Activated T-cell treated with anti-CD3 and anti-CD28 coated beads for 4 hours (primary cell): Measurements from ENCODE around the gene PPP3R1.

ENCODE experiments used
- DNase-seq: peaks from one replicate; pipeline ENCODE4 v3.0.0-alpha.2; 2020

PPP3R1 gene

GRCh38 chr2:68256093-68256450, 3.7 kb upstream of the PPP3R1 start:
- DNase-seq = no peak

GRCh38 chr2:68253219-68254068, 1.1 kb upstream of the PPP3R1 start:
- peak; percentile 19 for DNase-seq

GRCh38 chr2:68251855-68252399, 405 bp downstream of the PPP3R1 start:
- peak; percentile 54 for DNase-seq

- DNase-seq = peak; percentile 58
Measured at GRCh38 chr2:68251187-68251854, 1.0 kb downstream of the PPP3R1 start.

GRCh38 chr2:68250652-68251186, 1.6 kb downstream of the PPP3R1 start:
- no peak for DNase-seq

- DNase-seq = no peak
Measured at GRCh38 chr2:68250196-68250595, 2.1 kb downstream of the PPP3R1 start.

- DNase-seq = no peak
Measured at GRCh38 chr2:68248806-68249205, 3.5 kb downstream of the PPP3R1 start.

- no peak for DNase-seq
Measured at GRCh38 chr2:68248361-68248760, 4.0 kb downstream of the PPP3R1 start.

GRCh38 chr2:68246396-68246795, 5.9 kb downstream of the PPP3R1 start:
- no peak for DNase-seq

GRCh38 chr2:68245672-68246071, 6.7 kb downstream of the PPP3R1 start:
- no peak for DNase-seq

GRCh38 chr2:68245066-68245465, 7.3 kb downstream of the PPP3R1 start:
- DNase-seq = no peak

GRCh38 chr2:68244456-68244855, 7.9 kb downstream of the PPP3R1 start:
- DNase-seq = no peak

- no peak for DNase-seq
Measured at GRCh38 chr2:68241732-68242131, 10.6 kb downstream of the PPP3R1 start.

- no peak for DNase-seq
Measured at GRCh38 chr2:68240446-68240845, 11.9 kb downstream of the PPP3R1 start.

GRCh38 chr2:68238955-68239822, 13.1 kb downstream of the PPP3R1 start:
- no peak for DNase-seq

GRCh38 chr2:68237976-68238580, 14.3 kb downstream of the PPP3R1 start:
- DNase-seq = no peak

- DNase-seq = no peak
Measured at GRCh38 chr2:68237404-68237803, 14.9 kb downstream of the PPP3R1 start.

GRCh38 chr2:68236876-68237275, 15.5 kb downstream of the PPP3R1 start:
- no peak for DNase-seq

GRCh38 chr2:68236103-68236734, 16.1 kb downstream of the PPP3R1 start:
- DNase-seq = no peak

GRCh38 chr2:68235090-68235489, 17.2 kb downstream of the PPP3R1 start:
- no peak for DNase-seq

- DNase-seq = no peak
Measured at GRCh38 chr2:68234405-68234804, 17.9 kb downstream of the PPP3R1 start.

- no peak for DNase-seq
Measured at GRCh38 chr2:68231061-68231372, 21.3 kb downstream of the PPP3R1 start.
